Stromal cell of bone marrow (primary cell): ENCODE measurements around the gene AK4.

ENCODE experiments used
- DNase-seq: peaks from one replicate; pipeline ENCODE4 v3.0.0-alpha.2; 2012; ENCODE audit warnings: low read depth

Gene AK4

GRCh38 chr1:65250826-65251225 lies 102.8 kb downstream of the AK4 start:
- DNase-seq = no peak

GRCh38 chr1:65253800-65254319 lies 105.9 kb downstream of the AK4 start:
- DNase-seq = no peak

- no peak for DNase-seq
These were observed 106.5 kb downstream of the AK4 start for GRCh38 chr1:65254320-65255034.

GRCh38 chr1:65255035-65255655 lies 107.1 kb downstream of the AK4 start:
- DNase-seq = no peak

GRCh38 chr1:65255656-65256050 lies 107.7 kb downstream of the AK4 start:
- no peak for DNase-seq

GRCh38 chr1:65256860-65257708 lies 109.1 kb downstream of the AK4 start:
- no peak for DNase-seq

GRCh38 chr1:65258106-65258505 lies 110.1 kb downstream of the AK4 start:
- no peak for DNase-seq

- DNase-seq = no peak
These were observed 111.8 kb downstream of the AK4 start for GRCh38 chr1:65259816-65260215.

GRCh38 chr1:65260851-65261473 lies 113.0 kb downstream of the AK4 start:
- peak; percentile 79 for DNase-seq

- no peak for DNase-seq
These were observed 115.3 kb downstream of the AK4 start for GRCh38 chr1:65263286-65263685.

GRCh38 chr1:65264197-65264929 lies 116.4 kb downstream of the AK4 start:
- DNase-seq = peak; percentile 70

GRCh38 chr1:65265296-65265650 lies 117.3 kb downstream of the AK4 start:
- no peak for DNase-seq

GRCh38 chr1:65265651-65266351 lies 117.8 kb downstream of the AK4 start:
- DNase-seq = peak; percentile 39

- DNase-seq = no peak
These were observed 118.5 kb downstream of the AK4 start for GRCh38 chr1:65266476-65266875.

GRCh38 chr1:65267271-65267670 lies 119.3 kb downstream of the AK4 start:
- DNase-seq = no peak

- no peak for DNase-seq
These were observed 119.7 kb downstream of the AK4 start for GRCh38 chr1:65267683-65268082.

- DNase-seq = no peak
These were observed 121.6 kb downstream of the AK4 start for GRCh38 chr1:65269612-65270011.

GRCh38 chr1:65276197-65276939 lies 128.4 kb downstream of the AK4 start:
- DNase-seq = no peak

- no peak for DNase-seq
These were observed 129.8 kb downstream of the AK4 start for GRCh38 chr1:65277605-65278347.
